ENCODE measurements around the gene KCNH8. TPM values are rescaled to one million over a fixed set of nuclear protein-coding genes. Genes with fewer than 3 reads are reported as not detected.

KCNH8 gene
- total and polyA plus RNA-seq, 3 donors from 2014 or later: 2.0 to 8.9 (median 7.1) TPM

- Histone ChIP-seq H3K27ac (no peak overlapping the region), H3K4me3 (no peak overlapping the region), H3K9me3 (no peaks in the 10 kb centered on the region), H3K4me1 (no peaks in the 10 kb centered on the region), H3K36me3 (ENCODE audit: low read depth, missing control alignments) (no peaks in the 10 kb centered on the region), H3K27me3 (no peaks in the 10 kb centered on the region)
- TF ChIP-seq POLR2A (IDR thresholded peaks at IDR 0.05) (no peak), CTCF (IDR thresholded peaks at IDR 0.05) (no peak)
- 61 to 74% methylated on average over 3 of the region's 3 CpGs for WGBS, 2 donors
- DNase-seq: no peak
- intact Hi-C loops (cut with DNase I; ENCODE audit: low total_unique reads): no loop called here
Observed at GRCh38 chr3:19473971-19474580, 325.8 kb downstream of the KCNH8 start.

GRCh38 chr3:19476281-19476680 is 328.0 kb downstream of the KCNH8 start:
- H3K9me3 ChIP-seq: no peaks in the 10 kb centered on the region
- no peak for DNase-seq
- TF ChIP-seq POLR2A (IDR thresholded peaks at IDR 0.05): no peak
- no peak for TF ChIP-seq CTCF (IDR thresholded peaks at IDR 0.05)
- H3K27ac ChIP-seq: no peak overlapping the region
- intact Hi-C loops (cut with DNase I; ENCODE audit: low total_unique reads): no loop called here
- H3K4me1 ChIP-seq: no peaks in the 10 kb centered on the region
- no peaks in the 10 kb centered on the region for H3K27me3 ChIP-seq
- no peak overlapping the region for H3K4me3 ChIP-seq
- WGBS, 2 donors: 71 to 80% methylated on average over 7 of the region's 7 CpGs
- no peaks in the 10 kb centered on the region for H3K36me3 ChIP-seq (ENCODE audit: low read depth, missing control alignments)

- Histone ChIP-seq H3K4me1 (no peaks in the 10 kb centered on the region), H3K36me3 (ENCODE audit: low read depth, missing control alignments) (no peaks in the 10 kb centered on the region), H3K4me3 (no peak overlapping the region), H3K27me3 (no peaks in the 10 kb centered on the region), H3K27ac (no peak overlapping the region), H3K9me3 (no peaks in the 10 kb centered on the region)
- no peak for TF ChIP-seq POLR2A (IDR thresholded peaks at IDR 0.05)
- TF ChIP-seq CTCF (IDR thresholded peaks at IDR 0.05): no peak
- intact Hi-C loops (cut with DNase I; ENCODE audit: low total_unique reads): no loop called here
- 86 to 89% methylated on average over 3 of the region's 3 CpGs for WGBS, 2 donors
- DNase-seq: no peak
Observed at GRCh38 chr3:19485267-19485666, 337.0 kb downstream of the KCNH8 start.

- Histone ChIP-seq H3K36me3 (ENCODE audit: low read depth, missing control alignments) (no peaks in the 10 kb centered on the region), H3K9me3 (no peaks in the 10 kb centered on the region), H3K27me3 (no peaks in the 10 kb centered on the region), H3K4me3 (no peak overlapping the region), H3K27ac (no peak overlapping the region), H3K4me1 (no peaks in the 10 kb centered on the region)
- no peak for DNase-seq
- intact Hi-C loops (cut with DNase I; ENCODE audit: low total_unique reads): no loop called here
- TF ChIP-seq POLR2A (IDR thresholded peaks at IDR 0.05): no peak
- TF ChIP-seq CTCF (IDR thresholded peaks at IDR 0.05): no peak
- WGBS, 2 donors: 66 to 81% methylated on average over 6 of the region's 6 CpGs
Observed at GRCh38 chr3:19487386-19487785, 339.1 kb downstream of the KCNH8 start.

- no peak overlapping the region for H3K27ac ChIP-seq
- no peak for DNase-seq
- H3K36me3 ChIP-seq (ENCODE audit: low read depth, missing control alignments): no peaks in the 10 kb centered on the region
- intact Hi-C loops (cut with DNase I; ENCODE audit: low total_unique reads): no loop called here
- H3K4me3 ChIP-seq: no peak overlapping the region
- H3K9me3 ChIP-seq: no peaks in the 10 kb centered on the region
- no peaks in the 10 kb centered on the region for H3K4me1 ChIP-seq
- no peaks in the 10 kb centered on the region for H3K27me3 ChIP-seq
- TF ChIP-seq CTCF (IDR thresholded peaks at IDR 0.05): no peak
- 83 to 89% methylated on average over 4 of the region's 4 CpGs for WGBS, 2 donors
Observed at GRCh38 chr3:19488939-19489338, 340.6 kb downstream of the KCNH8 start.
